ENCODE data around the gene EPB41L5.
"Not testable (repeated sequence)": the region's sequence is repeated elsewhere in the genome, so short reads cannot be mapped to it uniquely, and the experiment has no call there.

The EPB41L5 gene

GRCh38 chr2:120012771-120013596 is at the start of gene EPB41L5:
Gene EPB41L5, plus strand, starts transcription at chr2:120013077. Its CDS starts 6,008 bp downstream, at chr2:120019085.
- DNase-seq (ENCODE audit: low spot score), result peak; percentile 77

GRCh38 chr2:119981896-119982295 is 31.0 kb upstream of the EPB41L5 start:
- DNase-seq (ENCODE audit: low spot score), result no peak

- DNase-seq (ENCODE audit: low spot score), result no peak
Measured at GRCh38 chr2:119982506-119982905, 30.4 kb upstream of the EPB41L5 start.

- no peak for DNase-seq (ENCODE audit: low spot score)
Measured at GRCh38 chr2:119983108-119983507, 29.8 kb upstream of the EPB41L5 start.

GRCh38 chr2:119996148-119996547 is 16.7 kb upstream of the EPB41L5 start:
- DNase-seq (ENCODE audit: low spot score), result no peak

- DNase-seq (ENCODE audit: low spot score), result not testable (repeated sequence)
Measured at GRCh38 chr2:119996896-119997891, 15.7 kb upstream of the EPB41L5 start.

- DNase-seq (ENCODE audit: low spot score), result no peak
Measured at GRCh38 chr2:120001471-120001870, 11.4 kb upstream of the EPB41L5 start.

GRCh38 chr2:120004254-120004653 is 8.6 kb upstream of the EPB41L5 start:
- DNase-seq (ENCODE audit: low spot score), result no peak

GRCh38 chr2:120005834-120006521 is 6.9 kb upstream of the EPB41L5 start:
- no peak for DNase-seq (ENCODE audit: low spot score)

- DNase-seq (ENCODE audit: low spot score), result no peak
Measured at GRCh38 chr2:120007851-120008250, 5.0 kb upstream of the EPB41L5 start.

GRCh38 chr2:120012363-120012762 is 514 bp upstream of the EPB41L5 start:
- no peak for DNase-seq (ENCODE audit: low spot score)

- DNase-seq (ENCODE audit: low spot score), result no peak
Measured at GRCh38 chr2:120013597-120014223, 833 bp downstream of the EPB41L5 start.

- no peak for DNase-seq (ENCODE audit: low spot score)
Measured at GRCh38 chr2:120014226-120014980, 1.5 kb downstream of the EPB41L5 start.

GRCh38 chr2:120016800-120017199 is 3.9 kb downstream of the EPB41L5 start:
- DNase-seq (ENCODE audit: low spot score), result no peak

- DNase-seq (ENCODE audit: low spot score), result no peak
Measured at GRCh38 chr2:120017201-120017600, 4.3 kb downstream of the EPB41L5 start.

GRCh38 chr2:120018549-120018948 is 5.7 kb downstream of the EPB41L5 start:
- no peak for DNase-seq (ENCODE audit: low spot score)

GRCh38 chr2:120020554-120020953 is 7.7 kb downstream of the EPB41L5 start:
- no peak for DNase-seq (ENCODE audit: low spot score)

- not testable (repeated sequence) for DNase-seq (ENCODE audit: low spot score)
Measured at GRCh38 chr2:120022505-120022904, 9.6 kb downstream of the EPB41L5 start.

GRCh38 chr2:120026890-120027289 is 14.0 kb downstream of the EPB41L5 start:
- DNase-seq (ENCODE audit: low spot score), result no peak

- no peak for DNase-seq (ENCODE audit: low spot score)
Measured at GRCh38 chr2:120028795-120029194, 15.9 kb downstream of the EPB41L5 start.

All from activated CD4-positive, alpha-beta T cell treated with anti-CD3 and anti-CD28 coated beads, Interleukin-2, Interleukin-4, amounts not matched to agents 100 ng/mL and 50 ng/mL, durations not matched to agents 16 hours and 8 hours (primary cell).